Stimulated activated CD4-positive, alpha-beta T cell treated with anti-CD3 and anti-CD28 coated beads, Interleukin-2, amount 100 ng/mL, for 48 hours (primary cell): ENCODE results near the gene INPP4A.

Experiments used
- DNase-seq, 2 donors: peaks; one replicate each; pipeline ENCODE4 v3.0.0-alpha.2; 2020

The INPP4A gene

DNA sequence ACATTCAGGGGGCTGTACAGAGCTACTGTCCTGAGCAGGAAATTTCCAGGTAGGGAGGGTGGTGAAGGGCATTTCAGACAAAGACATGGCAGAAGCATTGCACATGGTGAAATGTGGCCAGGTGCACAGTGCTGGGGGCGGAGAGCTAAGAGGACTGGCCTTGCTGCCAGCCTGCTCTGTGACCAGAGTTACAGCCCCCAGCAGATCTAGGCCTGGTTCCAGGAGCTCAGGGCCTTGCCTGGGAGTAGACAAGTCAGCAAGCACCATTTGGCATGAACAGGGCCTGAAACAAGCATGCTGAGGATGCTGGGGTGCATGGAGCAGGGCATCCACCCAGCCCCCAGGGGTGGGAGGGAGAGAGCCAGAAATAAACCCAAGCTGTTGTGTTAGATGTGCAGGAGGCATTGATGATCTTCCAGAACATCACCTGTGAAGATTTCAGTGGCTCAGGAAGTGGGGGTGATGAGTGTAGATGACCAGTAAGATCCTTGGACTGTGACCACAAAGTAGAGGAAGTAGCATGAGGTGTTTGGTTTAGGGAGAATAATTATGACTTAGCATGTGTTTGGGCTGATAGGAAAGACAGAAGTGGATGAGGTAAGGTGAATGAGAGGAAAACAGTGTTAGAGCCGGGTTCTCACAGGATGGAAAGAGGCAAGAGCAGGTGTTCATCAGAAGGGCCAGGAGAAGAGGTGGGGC lies 102.6 kb downstream of the INPP4A start:
- DNase-seq = no peak

DNA sequence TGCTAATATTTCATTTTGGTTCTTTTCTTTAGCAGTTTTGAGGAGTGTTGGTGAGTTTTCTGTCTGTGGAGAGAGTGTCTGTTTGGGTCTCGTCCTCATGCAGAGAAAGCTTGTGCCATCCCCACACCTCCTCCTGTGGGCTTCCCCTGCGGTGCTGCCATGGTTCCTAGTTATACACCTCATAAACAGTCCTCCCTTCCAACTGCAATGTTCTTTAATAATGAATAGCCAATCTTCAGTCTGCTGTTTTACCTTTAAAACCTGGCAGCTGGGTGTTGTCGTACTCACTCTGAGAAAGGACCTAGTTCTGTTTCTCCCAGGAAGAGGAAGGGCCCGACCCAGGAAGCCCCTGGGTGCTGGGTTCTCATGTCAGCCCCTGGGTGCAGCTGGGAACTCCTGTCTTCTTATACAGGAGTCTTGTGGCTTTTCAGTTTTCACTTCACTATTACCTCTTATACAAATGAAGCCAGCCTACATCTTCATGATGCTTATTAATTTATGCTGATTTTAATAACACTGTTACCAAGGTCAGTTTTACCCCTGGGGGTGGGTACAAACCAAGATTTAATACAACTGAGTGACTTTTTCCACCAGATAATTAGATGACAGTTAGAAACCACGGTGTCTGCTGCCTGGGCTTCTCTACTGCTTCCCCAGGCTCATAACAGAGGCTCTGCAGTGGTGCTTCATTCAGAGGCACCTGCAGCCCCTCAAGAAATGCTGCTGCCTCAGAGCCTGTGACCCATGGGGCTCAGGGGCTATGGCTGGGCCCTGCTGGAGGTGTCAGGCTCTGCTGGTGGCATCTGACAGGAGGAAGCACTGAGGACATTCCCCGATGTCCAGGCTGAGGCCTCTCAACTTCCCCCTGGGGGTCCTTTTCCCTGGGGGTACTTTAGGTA lies 104.5 kb downstream of the INPP4A start:
- no peak for DNase-seq

DNA sequence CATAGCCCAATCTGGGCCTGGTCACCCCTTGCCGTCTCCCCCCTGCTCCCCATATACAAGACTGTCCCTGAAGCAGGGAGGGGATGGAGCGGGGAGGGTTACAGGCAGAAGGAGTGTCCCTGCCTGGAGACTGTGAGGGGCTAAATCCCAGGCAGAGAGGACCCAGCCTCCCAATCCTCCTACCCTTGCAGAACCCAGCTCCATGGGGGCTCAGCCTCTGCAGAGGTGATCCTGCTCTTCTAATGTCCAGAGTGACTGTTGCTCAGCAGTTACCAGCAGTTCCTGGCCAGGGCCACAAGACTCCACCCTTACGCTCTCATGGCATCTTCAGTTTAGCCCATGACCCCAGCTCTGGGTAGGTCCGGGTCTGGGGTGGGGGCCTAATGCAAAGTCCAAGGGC lies 105.5 kb downstream of the INPP4A start:
- no peak for DNase-seq

DNA sequence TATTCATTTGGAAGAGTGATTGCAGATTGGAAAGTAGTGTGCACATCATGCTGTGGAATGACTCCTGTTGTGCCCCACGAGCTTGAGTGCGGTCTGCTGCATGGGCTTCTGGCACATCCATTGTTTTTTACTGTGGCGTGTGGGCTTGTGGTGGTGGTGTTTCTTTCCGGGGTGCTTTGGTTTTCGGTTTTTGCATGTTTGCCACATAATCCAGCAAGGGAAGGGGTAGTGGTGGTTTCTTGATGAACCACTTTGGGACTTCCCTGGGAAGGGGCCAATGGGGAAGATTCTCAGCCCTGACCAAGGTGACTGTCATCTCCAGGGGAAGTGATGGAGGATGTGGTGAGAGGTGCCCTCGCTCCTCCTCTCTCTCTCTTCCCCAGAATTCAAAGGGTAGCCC lies 106.7 kb downstream of the INPP4A start:
- DNase-seq = peak; percentile 9 to 34

DNA sequence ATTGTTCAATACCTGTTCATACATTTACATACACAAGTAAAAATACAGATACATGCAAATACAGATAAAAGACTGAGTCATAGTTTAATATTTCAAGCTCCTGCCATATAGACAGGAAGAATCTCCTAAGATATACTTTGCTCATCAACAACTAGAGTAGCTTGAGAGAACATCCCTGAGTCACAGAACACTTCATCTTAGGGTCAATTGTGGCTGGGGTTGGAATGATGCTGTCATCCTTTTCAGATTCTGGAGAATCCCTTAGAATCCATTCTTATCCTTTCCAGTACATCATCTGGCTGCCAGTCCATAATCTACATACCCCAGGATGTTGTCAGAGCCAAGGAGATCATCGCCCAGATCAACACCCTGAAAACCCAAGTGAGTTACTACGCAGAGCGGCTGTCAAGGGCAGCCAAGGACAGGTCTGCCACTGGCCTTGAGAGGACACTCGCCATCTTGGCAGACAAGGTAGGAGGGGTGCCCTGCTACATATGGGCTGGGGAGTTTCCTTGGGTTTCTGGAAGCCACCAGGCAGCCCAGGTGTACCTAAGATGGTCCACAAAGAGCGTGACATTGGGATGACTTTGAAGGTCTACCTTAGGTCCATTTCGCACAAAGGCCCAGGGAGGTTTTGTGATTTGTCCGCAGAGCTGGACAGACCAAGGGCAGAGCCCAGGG lies 108.0 kb downstream of the INPP4A start:
- DNase-seq = no peak

DNA sequence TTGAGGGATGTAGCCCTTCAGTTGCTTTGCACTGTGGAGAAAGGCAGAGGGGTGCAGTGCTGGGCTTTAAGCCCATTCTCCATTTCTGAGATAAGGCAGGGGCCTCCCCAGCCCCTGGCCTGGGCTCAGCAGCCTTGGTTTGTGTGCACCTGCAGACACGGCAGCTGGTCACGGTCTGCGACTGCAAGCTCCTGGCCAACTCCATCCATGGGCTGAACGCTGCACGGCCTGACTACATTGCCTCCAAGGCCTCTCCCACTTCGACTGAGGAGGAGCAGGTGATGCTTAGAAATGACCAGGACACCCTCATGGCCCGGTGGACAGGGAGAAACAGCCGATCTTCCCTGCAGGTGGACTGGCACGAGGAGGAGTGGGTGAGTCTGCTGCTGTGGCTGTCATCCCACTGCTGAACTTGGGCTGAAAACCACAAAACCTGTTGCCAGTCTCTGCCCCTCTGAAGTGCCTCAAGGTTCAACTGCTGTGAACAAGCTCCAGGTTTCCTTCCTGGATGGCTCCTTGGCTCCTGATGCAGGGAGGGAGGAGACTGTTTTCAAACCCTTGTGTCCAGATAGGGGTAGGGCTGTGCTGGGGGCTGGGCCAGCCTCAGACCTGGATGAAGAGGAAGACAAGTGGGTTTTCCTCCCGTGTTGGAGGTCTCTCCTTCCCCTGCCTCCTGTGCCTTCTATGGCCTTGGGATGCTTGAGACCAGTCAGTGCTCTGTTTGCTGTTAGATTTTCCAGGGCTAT lies 109.6 kb downstream of the INPP4A start:
- no peak for DNase-seq

DNA sequence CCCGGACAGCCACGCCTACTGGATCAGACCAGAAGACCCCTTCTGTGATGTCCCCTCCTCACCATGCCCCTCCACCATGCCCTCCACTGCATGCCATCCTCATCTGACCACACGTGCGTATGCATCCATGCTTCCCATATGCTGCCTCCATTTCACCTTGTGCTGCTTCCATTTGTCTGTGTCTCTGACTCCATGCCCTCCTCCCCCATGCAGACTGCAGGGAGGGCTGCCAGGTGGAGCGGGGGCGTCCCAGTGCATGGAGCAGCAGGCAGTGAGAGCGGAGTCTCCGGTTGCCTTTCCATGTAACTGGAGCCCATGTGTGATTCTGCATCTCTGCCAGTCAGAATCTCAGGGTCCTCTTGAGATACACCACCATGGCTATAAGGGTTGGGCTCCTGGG lies 111.0 kb downstream of the INPP4A start:
- DNase-seq = no peak

DNA sequence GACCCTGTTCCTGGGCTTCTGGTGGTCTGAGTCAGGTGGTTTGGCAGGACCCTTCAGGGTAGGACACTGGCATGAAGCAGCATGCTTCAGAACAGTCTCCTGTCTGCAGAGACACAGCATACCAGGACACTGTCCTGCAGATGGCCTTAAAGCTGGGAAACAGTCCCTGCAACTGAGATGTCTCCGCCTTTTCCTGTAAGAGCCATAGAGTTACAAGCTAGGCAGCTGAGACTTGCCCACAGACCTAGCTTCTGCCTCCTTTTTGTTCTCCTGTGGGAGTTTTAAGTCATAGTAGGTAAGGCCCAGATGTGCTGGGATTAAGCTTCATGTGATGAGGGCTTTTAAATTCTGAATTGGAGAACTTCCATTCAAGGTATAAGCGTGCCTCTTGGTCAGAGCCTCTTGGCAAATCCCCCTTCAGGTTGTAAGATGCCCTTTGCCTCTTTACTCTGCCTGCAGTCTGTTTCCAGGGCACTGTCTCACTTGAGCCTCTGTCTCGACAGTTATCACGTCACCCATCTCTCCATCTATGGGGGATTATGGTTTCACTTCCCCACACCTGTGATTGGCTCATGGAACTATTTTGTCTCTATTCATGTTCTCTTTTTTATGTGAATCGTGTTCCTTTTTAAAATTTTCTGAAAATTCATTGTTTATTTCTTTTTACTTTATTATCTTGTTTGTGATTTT lies 111.8 kb downstream of the INPP4A start:
- DNase-seq = no peak

DNA sequence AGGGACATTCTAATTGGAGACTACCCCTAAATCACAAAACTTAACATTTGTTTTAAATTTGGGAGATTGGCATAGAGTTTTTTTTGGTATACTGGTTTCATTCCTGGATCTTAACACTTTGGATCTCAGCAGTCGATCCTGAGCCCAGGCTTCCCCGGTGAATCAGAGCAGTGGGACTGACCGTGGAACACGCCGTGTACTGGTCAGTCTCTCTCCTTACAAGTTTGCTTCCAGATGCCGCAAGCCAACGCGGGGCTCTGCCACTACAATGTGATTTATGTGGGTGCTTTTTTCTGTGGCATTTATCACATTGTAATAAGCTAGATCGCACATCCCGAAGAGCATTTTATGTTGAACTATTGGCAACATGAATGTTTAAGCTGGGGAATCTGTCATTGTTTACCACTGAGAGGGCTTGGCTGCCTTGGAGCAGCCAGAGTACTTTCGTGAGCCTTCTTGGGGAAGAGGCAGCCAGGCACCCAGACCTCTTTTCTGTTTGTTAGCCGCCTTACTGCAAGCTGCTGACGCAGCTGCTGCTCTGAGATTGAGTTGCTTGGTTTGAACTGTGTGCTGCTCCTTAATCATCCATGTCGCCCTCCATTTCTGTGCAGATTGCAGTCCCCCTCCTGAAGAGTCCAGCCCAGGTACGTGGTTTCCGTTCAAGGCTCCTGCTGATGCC lies 114.3 kb downstream of the INPP4A start:
- DNase-seq = no peak

DNA sequence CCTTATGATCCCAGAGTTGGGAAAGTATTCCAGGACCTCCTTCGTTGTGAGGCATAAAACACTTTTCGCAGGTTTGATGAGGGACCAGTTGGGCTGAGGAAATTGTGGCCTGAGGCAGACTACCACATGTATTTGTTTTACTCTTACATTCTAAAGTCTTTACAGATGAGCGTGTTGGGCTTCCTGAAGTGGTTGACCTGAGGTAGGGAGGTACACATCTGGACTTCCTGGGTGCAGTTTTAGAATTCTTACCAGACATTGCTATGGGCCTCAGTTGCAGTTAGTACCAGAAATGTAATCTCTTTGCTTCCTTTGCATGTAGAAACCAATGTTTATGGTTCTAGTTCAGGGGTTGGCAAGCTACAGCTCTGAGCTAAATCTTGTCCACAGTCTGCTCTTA lies 114.9 kb downstream of the INPP4A start:
- no peak for DNase-seq

DNA sequence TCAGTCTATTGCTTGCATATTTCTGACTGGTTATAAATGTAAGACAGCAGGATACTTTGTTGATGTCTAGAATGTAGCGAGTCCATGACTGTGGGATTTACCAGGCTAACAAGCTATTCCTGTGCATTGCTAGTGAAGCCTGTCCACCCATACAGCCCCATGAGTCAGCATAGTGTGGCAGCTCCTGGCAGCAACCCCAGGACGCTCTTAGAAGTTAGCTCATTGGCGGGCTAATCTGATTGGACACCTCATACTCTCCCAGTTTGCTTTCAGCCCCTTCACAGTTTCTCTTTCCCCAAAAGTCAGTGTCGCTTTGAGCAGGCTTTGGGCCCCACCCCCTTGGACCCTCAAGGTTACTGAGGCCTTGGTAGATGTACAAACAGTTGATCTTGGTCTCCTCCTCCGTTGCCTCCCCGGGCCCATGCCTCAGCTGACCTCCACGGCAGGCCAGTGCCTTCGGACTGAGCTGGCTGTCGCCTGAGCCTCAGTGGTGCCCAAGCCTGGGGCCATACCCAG lies 115.7 kb downstream of the INPP4A start:
- no peak for DNase-seq

DNA sequence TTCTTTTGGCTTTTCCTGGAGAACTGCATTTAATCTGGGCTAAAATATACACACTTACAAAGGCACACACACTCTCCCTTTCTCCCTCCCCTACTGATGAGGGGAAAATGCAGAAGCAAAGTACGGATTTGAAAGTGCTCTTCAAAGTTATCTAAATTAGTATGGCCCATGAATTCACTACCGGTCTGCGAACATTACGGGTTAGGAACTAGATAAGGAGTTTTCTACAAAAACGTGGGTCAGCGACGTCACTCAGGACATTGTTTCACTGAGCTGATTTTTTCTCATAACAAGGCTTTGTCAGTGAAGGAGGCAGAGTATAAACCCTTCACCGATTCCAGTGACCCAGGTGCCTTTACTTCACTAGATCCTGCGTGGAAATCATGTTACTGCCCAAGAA lies 116.4 kb downstream of the INPP4A start:
- DNase-seq = no peak

DNA sequence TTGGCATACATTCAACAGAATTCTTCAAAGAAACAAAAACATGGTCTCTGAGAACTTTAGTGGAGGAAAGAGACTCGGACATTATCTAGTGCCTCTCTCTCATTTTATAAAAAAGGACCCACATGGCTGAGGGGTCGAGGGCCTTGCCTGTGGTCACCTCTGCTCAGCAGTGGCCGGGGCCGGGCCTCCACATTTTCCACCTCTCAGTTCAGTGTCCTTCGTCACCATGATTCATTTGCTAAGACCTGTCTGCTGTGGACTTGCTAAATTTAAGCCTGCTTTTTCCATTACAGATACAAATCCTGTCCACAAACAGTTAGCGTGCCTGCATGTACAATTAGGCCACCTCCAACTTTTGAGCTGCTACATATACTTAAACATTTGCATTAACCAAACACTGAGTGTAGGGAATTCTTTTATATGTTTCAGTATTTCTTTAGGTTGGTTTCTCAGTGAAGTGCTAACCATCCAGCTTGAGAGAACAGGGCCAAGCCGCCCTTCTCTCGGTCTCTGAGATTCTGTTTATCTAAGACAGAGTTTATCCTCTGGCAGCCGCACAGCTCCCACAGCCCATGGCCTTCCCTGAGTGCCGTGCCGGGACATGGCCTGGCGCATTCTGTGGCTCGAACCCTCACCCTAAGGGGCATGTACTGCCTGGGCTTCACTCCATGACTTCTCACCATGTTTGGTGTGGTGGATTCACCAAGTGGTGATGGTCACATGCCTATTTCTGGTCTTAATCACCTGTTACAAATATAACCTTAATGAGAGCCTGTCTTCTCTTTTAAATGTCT lies 117.4 kb downstream of the INPP4A start:
- no peak for DNase-seq

DNA sequence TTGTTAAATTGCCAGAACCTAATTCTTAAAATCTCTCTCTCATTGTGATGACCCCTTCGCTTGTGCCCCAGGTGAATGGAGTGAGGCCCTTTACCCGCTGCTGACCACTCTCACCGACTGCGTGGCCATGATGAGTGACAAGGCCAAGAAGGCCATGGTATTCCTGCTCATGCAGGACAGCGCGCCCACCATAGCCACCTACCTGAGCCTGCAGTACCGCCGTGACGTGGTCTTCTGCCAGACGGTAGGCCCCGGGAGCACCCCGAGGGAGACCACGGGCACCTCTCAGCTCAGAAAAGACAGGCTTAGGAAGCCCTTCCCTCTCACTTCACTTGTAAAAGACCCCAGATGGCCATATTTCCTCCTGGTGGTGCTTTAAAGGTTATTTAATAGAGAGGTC lies 118.7 kb downstream of the INPP4A start:
- no peak for DNase-seq

DNA sequence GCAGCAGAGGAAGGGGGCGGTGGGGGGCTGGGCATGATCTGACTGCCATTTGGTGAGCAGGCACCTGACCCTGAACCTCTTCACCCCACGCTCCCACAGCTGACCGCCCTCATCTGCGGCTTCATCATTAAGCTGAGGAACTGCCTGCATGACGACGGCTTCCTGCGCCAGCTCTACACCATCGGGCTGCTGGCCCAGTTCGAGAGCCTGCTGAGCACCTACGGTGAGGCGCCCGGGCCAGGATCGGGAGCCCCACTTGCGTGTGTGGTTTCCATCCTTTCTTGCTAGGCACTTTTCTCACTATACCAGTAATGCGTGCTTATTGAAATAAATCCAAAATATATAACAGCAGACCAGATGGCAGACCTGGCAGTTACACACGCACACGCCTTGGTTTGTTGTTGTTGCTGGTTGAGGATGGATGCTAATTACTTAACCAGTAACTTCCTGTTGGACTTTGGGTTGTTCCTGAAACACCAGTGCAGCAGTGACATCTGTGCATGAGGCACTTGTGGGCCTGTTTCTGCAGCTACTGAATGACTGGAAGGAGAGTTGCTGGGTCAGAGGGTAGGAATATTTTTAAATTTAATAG lies 120.0 kb downstream of the INPP4A start:
- no peak for DNase-seq

DNA sequence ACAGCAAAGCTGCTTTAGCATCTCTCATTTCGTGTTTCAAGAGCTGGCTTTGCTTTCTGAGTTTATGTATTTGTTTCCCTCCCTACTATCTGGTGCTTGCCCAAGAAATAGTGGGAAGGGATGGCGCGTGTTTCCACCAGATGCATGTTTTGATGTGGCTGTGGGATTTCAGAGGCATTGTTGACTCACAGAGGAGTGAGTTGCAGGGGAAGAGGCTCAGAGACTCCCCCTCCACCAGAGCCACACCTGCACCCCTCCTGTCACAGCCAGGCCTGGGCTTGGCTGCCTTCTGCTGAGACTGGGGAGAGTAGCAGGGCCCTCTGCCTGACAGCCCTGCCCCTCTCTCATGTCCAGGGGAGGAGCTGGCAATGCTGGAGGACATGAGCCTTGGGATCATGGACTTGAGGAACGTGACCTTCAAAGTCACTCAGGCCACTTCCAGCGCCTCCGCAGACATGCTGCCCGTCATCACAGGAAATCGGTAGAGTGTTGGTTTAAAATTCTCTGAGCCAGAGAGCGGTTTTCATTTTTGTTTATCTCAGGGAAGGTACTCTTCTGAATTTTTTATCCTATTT lies 120.7 kb downstream of the INPP4A start:
- no peak for DNase-seq

DNA sequence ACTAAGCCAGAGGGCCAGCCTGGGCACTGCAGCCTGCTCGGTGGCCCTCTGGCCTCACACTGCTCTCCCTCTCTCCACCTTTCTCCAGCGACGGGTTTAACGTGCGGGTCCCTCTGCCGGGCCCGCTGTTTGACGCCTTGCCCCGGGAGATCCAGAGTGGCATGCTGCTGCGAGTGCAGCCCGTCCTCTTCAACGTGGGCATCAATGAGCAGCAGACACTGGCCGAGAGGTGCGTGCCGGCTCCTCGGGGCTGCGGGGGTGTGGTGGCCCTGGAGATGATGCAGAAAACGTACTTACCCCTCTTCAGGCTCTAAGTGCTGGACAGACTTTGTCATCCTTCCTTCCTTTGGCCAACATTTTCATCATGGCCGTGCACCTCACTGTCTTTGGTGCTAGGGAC lies 121.3 kb downstream of the INPP4A start:
- DNase-seq = no peak

DNA sequence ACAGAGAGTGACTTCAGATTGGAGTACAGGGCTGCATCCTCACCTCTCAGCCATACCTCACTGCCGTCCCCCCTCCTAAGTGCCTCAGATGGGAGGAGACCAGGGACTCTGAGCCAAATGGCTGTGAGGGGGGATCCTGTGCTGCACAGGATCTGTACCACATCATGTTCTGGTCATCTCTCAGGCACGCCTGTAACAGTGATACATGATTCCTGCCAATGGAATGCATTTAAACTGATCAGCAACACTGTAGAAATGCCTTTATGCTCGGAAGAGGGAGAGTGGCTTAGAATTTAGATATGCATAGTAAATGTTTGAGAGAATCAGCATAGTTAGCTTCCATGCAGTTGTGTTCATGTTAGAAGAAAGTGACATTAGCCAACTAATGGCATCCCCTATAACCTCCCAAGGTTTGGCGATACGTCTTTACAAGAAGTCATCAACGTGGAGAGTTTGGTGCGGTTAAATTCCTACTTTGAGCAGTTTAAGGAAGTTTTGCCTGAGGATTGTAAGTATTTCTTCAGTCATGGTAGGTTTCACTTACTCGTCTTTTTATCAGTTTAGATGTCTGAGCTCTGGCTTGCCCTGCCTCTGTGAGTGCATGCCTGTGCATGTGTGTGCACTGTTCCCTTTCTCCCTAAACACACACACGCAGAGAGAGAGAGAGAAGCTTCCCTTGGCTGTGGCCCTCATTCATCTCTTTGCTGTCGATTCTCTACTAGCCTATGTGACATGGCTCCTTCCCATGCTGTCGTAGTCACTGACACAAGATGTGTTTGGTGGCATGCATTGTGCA lies 123.7 kb downstream of the INPP4A start:
- DNase-seq = no peak

DNA sequence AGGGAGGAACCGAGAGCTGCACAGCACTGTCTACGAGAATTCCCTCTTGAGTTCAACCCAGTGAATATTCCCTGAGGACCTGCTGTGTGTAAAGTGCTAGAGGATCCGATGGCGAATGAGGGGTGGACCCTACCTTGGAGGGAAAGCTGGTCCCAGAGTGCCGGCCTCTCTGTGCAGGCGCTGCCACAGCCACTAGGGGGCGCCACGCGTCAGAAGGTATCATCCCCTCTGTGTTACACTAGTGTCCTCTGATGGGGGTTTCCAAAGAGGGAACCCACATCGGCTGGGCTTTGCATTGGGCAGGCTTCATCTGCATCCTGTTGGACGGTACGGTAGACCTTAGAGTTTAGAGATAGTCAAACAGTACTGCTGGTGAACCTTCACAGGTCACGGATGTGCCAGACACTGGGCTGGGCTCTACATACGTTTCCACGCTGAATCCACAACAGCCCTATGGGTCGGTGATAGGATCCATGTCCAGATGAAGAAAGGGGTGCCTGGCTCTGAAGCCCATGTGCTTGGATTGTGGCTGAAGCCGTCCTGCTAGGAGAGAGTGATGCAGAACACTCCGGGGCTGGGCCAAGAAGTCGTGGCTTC lies 124.6 kb downstream of the INPP4A start:
- DNase-seq = peak; percentile 76 to 80
